ENCODE measurements around the gene AKNAD1. TPM values are rescaled to one million over a fixed set of nuclear protein-coding genes. Genes with fewer than 3 reads are reported as not detected.

AKNAD1 gene
- total RNA-seq, 2 donors from 2014 or later, result not detected

DNA sequence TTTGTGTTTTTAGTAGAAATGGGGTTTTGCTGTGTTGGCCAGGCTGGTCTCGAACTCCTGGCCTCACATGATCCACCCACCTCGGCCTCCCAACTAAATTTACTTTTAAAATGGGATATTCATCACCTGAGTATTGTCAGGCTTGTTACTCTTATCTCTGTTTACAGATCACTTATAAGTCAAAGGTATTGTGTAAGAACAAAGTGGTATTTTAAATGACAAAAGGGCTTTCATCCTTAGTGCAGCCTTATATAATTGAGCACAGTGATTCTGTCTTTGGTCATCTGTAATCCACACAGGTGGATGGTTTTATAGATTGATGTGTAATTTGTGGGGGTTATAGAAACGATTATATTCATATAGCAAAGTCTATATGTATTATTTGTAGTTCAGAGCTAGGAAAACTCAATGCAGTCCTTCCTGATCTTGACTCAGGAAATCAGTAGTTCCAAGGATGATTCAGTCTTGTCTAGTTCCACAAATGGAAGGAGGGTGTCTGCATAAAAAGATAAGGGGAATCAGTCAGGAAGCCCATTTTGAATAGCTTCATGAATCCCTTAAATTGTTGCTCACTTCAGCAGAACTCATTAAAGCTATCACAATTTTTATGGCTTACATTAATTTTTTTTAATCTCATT, 75.8 kb downstream of the AKNAD1 start:
- Histone ChIP-seq H3K4me3 (no peak overlapping the region), H3K36me3 (peaks cover 45% of the 10 kb centered on the region), H3K27ac (no peak overlapping the region), H3K4me1 (ENCODE audit: control insufficient read depth in 1 of 2, low read depth in 2 of 2) (no peaks in the 10 kb centered on the region), H3K9me3 (peaks cover 8% of the 10 kb centered on the region), H3K27me3 (replicated peaks; ENCODE audit: insufficient read depth) (no peaks in the 10 kb centered on the region)
- DNase-seq (ENCODE audit: low spot score) (no peak), ATAC-seq (ENCODE audit: insufficient number of reproducible peaks, low FRiP score, low read depth) (no peak)
- TF ChIP-seq CTCF (IDR thresholded peaks at IDR 0.05), result no peak

DNA sequence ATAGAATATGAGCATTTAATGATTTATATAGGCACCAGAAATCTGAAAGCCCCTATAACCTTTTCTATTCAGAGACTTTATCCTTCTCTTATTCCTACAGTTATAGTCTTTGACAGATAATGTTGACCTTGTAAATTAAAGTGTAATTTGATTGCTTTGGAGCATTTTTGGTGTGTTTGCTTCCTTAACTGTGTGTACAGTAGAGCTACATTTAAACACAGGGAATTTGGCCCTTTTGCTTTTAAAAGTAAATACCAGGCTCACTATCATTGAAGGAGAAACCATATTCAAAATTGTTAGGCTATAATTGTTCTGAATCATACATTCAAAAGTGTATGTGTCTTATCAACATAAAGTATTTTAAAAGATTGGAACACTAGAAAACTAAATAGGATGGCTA, 77.4 kb downstream of the AKNAD1 start:
- DNase-seq (ENCODE audit: low spot score) (no peak), ATAC-seq (ENCODE audit: insufficient number of reproducible peaks, low FRiP score, low read depth) (no peak)
- TF ChIP-seq CTCF (IDR thresholded peaks at IDR 0.05), result no peak
- no peak overlapping the region for H3K4me3 ChIP-seq
- no peak overlapping the region for H3K27ac ChIP-seq
- H3K4me1 ChIP-seq (ENCODE audit: control insufficient read depth in 1 of 2, low read depth in 2 of 2), result no peaks in the 10 kb centered on the region
- peaks cover 29% of the 10 kb centered on the region for H3K36me3 ChIP-seq
- no peaks in the 10 kb centered on the region for H3K9me3 ChIP-seq
- no peaks in the 10 kb centered on the region for H3K27me3 ChIP-seq (replicated peaks; ENCODE audit: insufficient read depth)

- Histone ChIP-seq H3K4me3 (no peak overlapping the region), H3K4me1 (ENCODE audit: control insufficient read depth in 1 of 2, low read depth in 2 of 2) (no peaks in the 10 kb centered on the region), H3K27me3 (replicated peaks; ENCODE audit: insufficient read depth) (no peaks in the 10 kb centered on the region), H3K9me3 (no peaks in the 10 kb centered on the region), H3K27ac (no peak overlapping the region), H3K36me3 (peaks cover 29% of the 10 kb centered on the region)
- TF ChIP-seq CTCF (IDR thresholded peaks at IDR 0.05), result no peak
- DNase-seq (ENCODE audit: low spot score) (no peak), ATAC-seq (ENCODE audit: insufficient number of reproducible peaks, low FRiP score, low read depth) (no peak)
Measured at GRCh38 chr1:108777839-108778238, 79.1 kb downstream of the AKNAD1 start.

DNA sequence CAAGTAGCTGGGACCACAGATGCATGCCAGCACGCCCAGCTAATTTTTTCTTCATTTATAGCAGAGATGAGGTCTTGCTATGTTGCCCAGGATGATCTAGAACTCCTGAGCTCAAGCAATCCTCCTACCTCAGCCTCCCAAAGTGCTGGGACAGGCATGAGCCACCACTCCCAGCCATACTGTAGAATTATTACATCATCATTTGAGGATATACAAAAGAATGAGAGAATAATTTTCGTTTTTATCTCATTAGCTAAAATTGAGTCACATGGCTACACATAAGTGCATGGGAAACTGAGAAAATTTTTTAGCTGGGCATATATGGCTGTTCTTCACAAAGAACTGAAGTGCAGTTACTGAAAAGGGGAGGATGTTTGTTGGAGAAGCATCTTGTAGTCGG, 89.2 kb downstream of the AKNAD1 start:
- no peak for TF ChIP-seq CTCF (IDR thresholded peaks at IDR 0.05)
- peaks cover 31% of the 10 kb centered on the region for H3K36me3 ChIP-seq

DNA sequence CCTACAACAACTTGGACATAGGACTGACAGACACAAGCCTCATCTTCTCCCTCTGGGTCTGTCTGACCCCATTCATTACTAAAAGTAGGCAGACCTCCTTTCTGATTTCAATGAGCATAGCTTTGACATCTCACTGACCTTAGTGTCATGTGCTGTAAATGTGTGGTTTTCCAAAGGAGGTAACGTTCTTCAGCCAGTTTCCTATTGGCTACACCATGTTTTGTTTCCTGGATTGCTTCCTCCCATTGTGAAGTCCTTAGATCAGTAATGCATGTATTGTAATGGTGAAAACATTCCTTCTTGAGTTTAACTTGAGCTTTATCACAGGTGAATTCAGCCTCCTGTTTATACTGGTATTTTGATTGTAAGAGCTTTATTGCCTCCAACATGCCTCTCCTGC, 89.8 kb downstream of the AKNAD1 start:
- no peak for TF ChIP-seq CTCF (IDR thresholded peaks at IDR 0.05)
- Histone ChIP-seq H3K36me3 (peaks cover 31% of the 10 kb centered on the region), H3K27ac (no peak overlapping the region), H3K9me3 (no peaks in the 10 kb centered on the region), H3K4me1 (ENCODE audit: control insufficient read depth in 1 of 2, low read depth in 2 of 2) (no peaks in the 10 kb centered on the region), H3K27me3 (replicated peaks; ENCODE audit: insufficient read depth) (no peaks in the 10 kb centered on the region), H3K4me3 (no peak overlapping the region)
- ATAC-seq (ENCODE audit: insufficient number of reproducible peaks, low FRiP score, low read depth) (no peak), DNase-seq (ENCODE audit: low spot score) (no peak)

More for the DNA sequence above, 89.2 kb downstream of the AKNAD1 start:
- Histone ChIP-seq H3K4me1 (ENCODE audit: control insufficient read depth in 1 of 2, low read depth in 2 of 2) (no peaks in the 10 kb centered on the region), H3K27me3 (replicated peaks; ENCODE audit: insufficient read depth) (no peaks in the 10 kb centered on the region), H3K27ac (no peak overlapping the region), H3K4me3 (no peak overlapping the region), H3K9me3 (no peaks in the 10 kb centered on the region)
- DNase-seq (ENCODE audit: low spot score) (no peak), ATAC-seq (ENCODE audit: insufficient number of reproducible peaks, low FRiP score, low read depth) (no peak)

Other genes with a start within 250 kb of the AKNAD1 start
- gene HENMT1, start 196.0 kb downstream of the AKNAD1 start, total RNA-seq, result 1 to 10 TPM; 3.4 to 7.9 TPM
- 10 to 100 TPM; 21.7 to 57.3 TPM for gene PRPF38B, start 164.8 kb downstream of the AKNAD1 start, total RNA-seq
- not detected for gene FNDC7, start 144.2 kb downstream of the AKNAD1 start, total RNA-seq
- gene STXBP3, start 110.4 kb downstream of the AKNAD1 start, total RNA-seq, result 100 to 1,000 TPM in 1 of 2 donors, 10 to 100 TPM in 1; 70.8 to 142 TPM
- 10 to 100 TPM in 1 of 2 donors, 1 to 10 TPM in 1; 7.9 to 17.9 TPM for gene GPSM2, start 19.9 kb upstream of the AKNAD1 start, total RNA-seq
- gene CLCC1, start 106.4 kb upstream of the AKNAD1 start, total RNA-seq, result 10 to 100 TPM; 25.5 to 36.4 TPM
- 10 to 100 TPM; 18.7 to 20.5 TPM for gene WDR47, start 185.0 kb upstream of the AKNAD1 start, total RNA-seq
- 10 to 100 TPM; 46.7 to 66.2 TPM for gene TAF13, start 218.9 kb upstream of the AKNAD1 start, total RNA-seq
- gene TMEM167B, start 233.7 kb upstream of the AKNAD1 start, total RNA-seq, result 10 to 100 TPM; 25.3 to 33.2 TPM